Endothelial cell of umbilical vein (primary cell): ENCODE measurements around the gene NRAS.

Experiments used
- EZH2 ChIP-seq: IDR thresholded peaks from 2 replicates; pipeline ENCODE4 v1.6.1; 2012; ENCODE audit warnings: borderline replicate concordance, low read depth, mild to moderate bottlenecking, moderate library complexity, low read length, inconsistent platforms; ENCODE audit not compliant: severe bottlenecking
- FOS ChIP-seq: IDR thresholded peaks from 2 replicates; pipeline ENCODE4 v1.6.1; 2011; ENCODE audit warnings: mild to moderate bottlenecking, low read length, moderate library complexity, borderline replicate concordance; ENCODE audit not compliant: insufficient read depth
- GATA2 ChIP-seq: IDR thresholded peaks from 2 replicates; pipeline ENCODE4 v1.7.0; 2011; ENCODE audit warnings: low read depth, mild to moderate bottlenecking, moderate library complexity, mixed read lengths, low read length; ENCODE audit not compliant: insufficient read length, insufficient read depth
- JUN ChIP-seq: IDR thresholded peaks from 2 replicates; pipeline ENCODE4 v1.6.1; 2011; ENCODE audit warnings: borderline replicate concordance, low read depth; ENCODE audit not compliant: insufficient read length, insufficient read depth
- POLR2A ChIP-seq: IDR thresholded peaks from 2 replicates; pipeline ENCODE4 v1.6.1; 2012; ENCODE audit warnings: low read depth, mild to moderate bottlenecking, control low read depth, low read length
- POLR2AphosphoS5 ChIP-seq: IDR thresholded peaks from 2 replicates; pipeline ENCODE4 v1.6.1; 2012; ENCODE audit warnings: low read depth, mild to moderate bottlenecking, control low read depth, low read length, moderate library complexity; ENCODE audit not compliant: insufficient read depth
- TF ChIP-seq, protein P1 (sequence below), 2 donors: IDR thresholded peaks; 1 replicate in 1 of 2; 2 replicates in 1 of 2; pipeline ENCODE4 v1.5.1; 2011; ENCODE audit warnings: low read length in 2 of 2, mild to moderate bottlenecking in 2 of 2, moderate library complexity in 2 of 2, control low read depth in 1 of 2, inconsistent platforms in 1 of 2, low read depth in 1 of 2; ENCODE audit not compliant: insufficient read depth in 1 of 2; ENCODE audit errors: extremely low read depth in 1 of 2
- TF ChIP-seq, protein P2 (sequence below): IDR thresholded peaks from 2 replicates; pipeline ENCODE4 v1.6.1; 2011; ENCODE audit not compliant: insufficient read depth, insufficient read length

DNA sequence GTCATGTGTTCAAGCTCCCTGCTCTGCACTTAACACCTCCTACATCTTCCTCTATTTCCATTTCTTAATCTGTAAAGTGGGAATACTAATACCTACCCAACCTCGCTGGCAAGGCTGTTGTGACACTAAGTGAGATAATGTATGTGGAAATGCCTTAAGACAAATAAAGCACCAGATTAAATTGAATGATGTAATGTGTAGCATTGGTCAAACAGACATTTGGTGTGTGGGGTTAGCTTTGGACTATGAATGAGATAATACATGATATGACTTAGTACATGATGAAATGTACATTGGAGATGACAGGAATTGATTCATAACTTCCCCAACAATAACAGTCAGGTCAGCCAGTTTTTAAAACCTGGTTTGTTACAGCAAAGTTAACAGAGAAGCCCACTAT lies 26.4 kb downstream of the NRAS start:
- TF ChIP-seq POLR2AphosphoS5 (no peak), EZH2 (no peak), POLR2A (no peak), GATA2 (no peak), FOS (no peak), JUN (no peak)
- TF ChIP-seq, protein P1, sequence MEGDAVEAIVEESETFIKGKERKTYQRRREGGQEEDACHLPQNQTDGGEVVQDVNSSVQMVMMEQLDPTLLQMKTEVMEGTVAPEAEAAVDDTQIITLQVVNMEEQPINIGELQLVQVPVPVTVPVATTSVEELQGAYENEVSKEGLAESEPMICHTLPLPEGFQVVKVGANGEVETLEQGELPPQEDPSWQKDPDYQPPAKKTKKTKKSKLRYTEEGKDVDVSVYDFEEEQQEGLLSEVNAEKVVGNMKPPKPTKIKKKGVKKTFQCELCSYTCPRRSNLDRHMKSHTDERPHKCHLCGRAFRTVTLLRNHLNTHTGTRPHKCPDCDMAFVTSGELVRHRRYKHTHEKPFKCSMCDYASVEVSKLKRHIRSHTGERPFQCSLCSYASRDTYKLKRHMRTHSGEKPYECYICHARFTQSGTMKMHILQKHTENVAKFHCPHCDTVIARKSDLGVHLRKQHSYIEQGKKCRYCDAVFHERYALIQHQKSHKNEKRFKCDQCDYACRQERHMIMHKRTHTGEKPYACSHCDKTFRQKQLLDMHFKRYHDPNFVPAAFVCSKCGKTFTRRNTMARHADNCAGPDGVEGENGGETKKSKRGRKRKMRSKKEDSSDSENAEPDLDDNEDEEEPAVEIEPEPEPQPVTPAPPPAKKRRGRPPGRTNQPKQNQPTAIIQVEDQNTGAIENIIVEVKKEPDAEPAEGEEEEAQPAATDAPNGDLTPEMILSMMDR (IDR thresholded peaks at IDR 0.05; ENCODE audit: extremely low read depth in 1 of 2, insufficient read depth in 1 of 2, low read depth in 1 of 2, low read length in 2 of 2): no peak
- TF ChIP-seq, protein P2, sequence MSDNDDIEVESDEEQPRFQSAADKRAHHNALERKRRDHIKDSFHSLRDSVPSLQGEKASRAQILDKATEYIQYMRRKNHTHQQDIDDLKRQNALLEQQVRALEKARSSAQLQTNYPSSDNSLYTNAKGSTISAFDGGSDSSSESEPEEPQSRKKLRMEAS: no peak
